Immature natural killer cell (primary cell): ENCODE measurements around the gene GTSE1. TPM values are rescaled to one million over a fixed set of nuclear protein-coding genes. Genes with fewer than 3 reads are reported as not detected.

Experiments
- DNase-seq, 3 donors: peaks; one replicate each; pipeline ENCODE4 v3.0.0; 2022; ENCODE audit warnings: mixed read lengths in 1 of 3
- H3K27ac Mint-ChIP-seq, 6 donors: one replicate each; pipeline ENCODE4 v1.8.0; 2020; ENCODE audit warnings: mixed read lengths in 6 of 6, mild to moderate bottlenecking in 5 of 6, inconsistent platforms in 4 of 6, moderate library complexity in 3 of 6
- H3K27me3 Mint-ChIP-seq, 3 donors: one replicate each; pipeline ENCODE4 v1.8.0; 2020 to 2021; ENCODE audit warnings: low read depth in 3 of 3, mild to moderate bottlenecking in 3 of 3, mixed read lengths in 3 of 3, moderate library complexity in 3 of 3, inconsistent platforms in 1 of 3
- H3K36me3 Mint-ChIP-seq, 3 donors: one replicate each; pipeline ENCODE4 v1.8.0; 2020; ENCODE audit warnings: mixed read lengths in 3 of 3, inconsistent platforms in 2 of 3, mild to moderate bottlenecking in 2 of 3
- H3K4me1 Mint-ChIP-seq, 2 donors: one replicate each; pipeline ENCODE4 v1.8.0; 2020; ENCODE audit warnings: inconsistent platforms in 2 of 2, mild to moderate bottlenecking in 2 of 2, mixed read lengths in 2 of 2, moderate library complexity in 1 of 2
- H3K4me3 Mint-ChIP-seq, 5 donors: one replicate each; pipeline ENCODE4 v1.8.0; 2020; ENCODE audit warnings: mild to moderate bottlenecking in 5 of 5, mixed read lengths in 5 of 5, inconsistent platforms in 3 of 5, moderate library complexity in 3 of 5
- H3K9me3 Mint-ChIP-seq, 6 donors: one replicate each; pipeline ENCODE4 v1.8.0; 2020; ENCODE audit warnings: mild to moderate bottlenecking in 6 of 6, mixed read lengths in 6 of 6, inconsistent platforms in 4 of 6, moderate library complexity in 3 of 6
- polyA plus RNA-seq, 3 donors: library from polyadenylated mRNA; unstranded; fragments of 300-500 nt; fragmentation: Illumina TruSeq; gene quantifications; one replicate each; pipeline ENCODE4 v1.2.3, GENCODE V29; 2021

Gene GTSE1
- polyA plus RNA-seq, 3 donors from 2014 or later = 0.50 to 0.71 TPM; not detected in 1

DNA sequence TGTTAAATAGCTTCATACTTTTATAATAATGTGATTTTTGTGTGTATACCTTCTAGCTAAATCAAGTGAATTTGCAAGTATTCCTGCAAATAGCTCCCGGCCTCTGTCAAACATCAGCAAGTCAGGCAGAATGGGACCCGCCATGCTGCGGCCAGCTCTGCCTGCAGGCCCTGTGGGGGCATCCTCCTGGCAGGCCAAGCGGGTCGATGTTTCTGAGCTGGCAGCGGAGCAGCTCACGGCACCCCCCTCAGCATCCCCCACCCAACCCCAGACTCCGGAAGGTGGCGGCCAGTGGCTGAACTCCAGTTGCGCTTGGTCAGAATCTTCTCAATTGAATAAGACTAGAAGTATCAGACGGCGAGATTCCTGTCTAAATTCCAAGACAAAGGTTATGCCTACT lies 19.3 kb downstream of the GTSE1 start:
- H3K27me3 Mint-ChIP-seq = peaks cover 0 to 4% (median 0%) of the 10 kb centered on the region in 3 donors
- H3K9me3 Mint-ChIP-seq = no peaks in the 10 kb centered on the region
- H3K36me3 Mint-ChIP-seq = peaks cover 0 to 4% (median 0%) of the 10 kb centered on the region in 3 donors
- no peaks in the 10 kb centered on the region for H3K4me1 Mint-ChIP-seq
- no peak overlapping the region for H3K27ac Mint-ChIP-seq
- no peak for DNase-seq
- no peak overlapping the region for H3K4me3 Mint-ChIP-seq

DNA sequence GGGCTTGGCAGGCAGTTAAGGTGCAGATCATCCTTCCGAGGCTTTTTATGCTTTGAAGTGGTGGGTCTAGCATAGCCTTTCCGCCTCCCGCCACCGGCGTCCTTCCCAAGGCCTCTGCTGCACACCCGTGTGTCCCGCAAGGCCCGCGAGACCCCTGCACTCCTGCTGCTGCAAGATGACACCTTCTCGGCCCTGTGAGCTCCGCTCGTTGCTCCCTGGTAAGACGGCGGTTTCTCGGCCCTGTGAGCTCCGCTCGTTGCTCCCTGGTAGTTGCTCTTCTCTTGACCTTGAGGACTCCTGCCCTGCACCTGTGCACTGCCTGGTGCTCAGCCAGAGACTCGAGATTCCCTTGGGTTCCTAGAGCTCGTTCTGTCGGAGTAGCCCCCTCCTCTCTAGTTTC lies 21.0 kb downstream of the GTSE1 start:
- Mint-ChIP-seq H3K9me3 (no peaks in the 10 kb centered on the region), H3K4me1 (no peaks in the 10 kb centered on the region), H3K27ac (no peak overlapping the region), H3K4me3 (no peak overlapping the region), H3K27me3 (peaks cover 0 to 4% (median 0%) of the 10 kb centered on the region in 3 donors), H3K36me3 (peaks cover 0 to 4% (median 0%) of the 10 kb centered on the region in 3 donors)
- DNase-seq = no peak

DNA sequence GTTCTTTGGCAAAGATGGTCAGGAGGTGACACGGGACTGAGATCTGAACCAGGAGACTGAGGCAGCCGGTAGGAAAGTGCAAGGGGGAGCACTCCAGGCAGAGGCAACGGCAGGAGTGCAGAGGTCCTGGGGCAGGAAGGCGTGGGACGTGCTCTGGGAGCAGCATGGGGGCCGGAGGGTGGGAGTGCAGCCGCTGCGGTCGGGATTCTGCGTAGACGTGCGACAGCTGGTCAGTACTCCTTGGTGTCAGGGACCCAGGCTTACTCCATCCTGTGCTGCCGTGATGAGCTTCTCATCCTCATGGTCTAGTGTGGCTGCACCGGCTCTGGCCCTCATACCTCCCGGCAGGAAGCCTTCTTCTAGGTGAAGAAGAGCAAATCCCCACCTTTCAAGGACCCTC lies 21.9 kb downstream of the GTSE1 start:
- Mint-ChIP-seq H3K36me3 (peaks cover 0 to 4% (median 0%) of the 10 kb centered on the region in 3 donors), H3K4me3 (no peak overlapping the region), H3K4me1 (no peaks in the 10 kb centered on the region), H3K27ac (peak overlapping the region in 2 of 6 donors; percentile 16 to 46), H3K27me3 (peaks cover 0 to 4% (median 0%) of the 10 kb centered on the region in 3 donors), H3K9me3 (no peaks in the 10 kb centered on the region)
- DNase-seq = no peak

DNA sequence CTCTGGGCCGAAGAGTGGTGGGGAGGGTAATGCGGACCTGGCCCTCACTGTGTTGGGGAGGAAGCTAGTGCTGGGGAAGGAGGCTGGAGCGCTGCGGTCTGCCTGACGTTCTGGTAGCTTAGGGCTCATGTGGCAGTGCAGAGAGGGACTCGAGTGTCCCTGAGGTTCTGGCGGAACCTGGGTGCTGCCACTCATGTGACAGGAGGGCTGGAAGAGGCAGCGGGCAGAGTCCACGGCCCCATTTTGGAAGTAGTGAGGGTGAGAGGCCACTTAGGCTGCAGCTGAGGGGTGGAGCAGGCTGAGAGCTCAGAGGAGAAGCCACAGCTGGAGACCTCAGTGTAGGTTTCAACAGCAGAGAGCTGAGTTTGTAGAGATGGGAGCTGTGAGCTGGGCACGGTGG lies 22.6 kb downstream of the GTSE1 start:
- peaks cover 0 to 4% (median 0%) of the 10 kb centered on the region in 3 donors for H3K27me3 Mint-ChIP-seq
- no peak for DNase-seq
- H3K36me3 Mint-ChIP-seq = peaks cover 0 to 4% (median 0%) of the 10 kb centered on the region in 3 donors
- H3K9me3 Mint-ChIP-seq = no peaks in the 10 kb centered on the region
- no peak overlapping the region for H3K4me3 Mint-ChIP-seq
- H3K4me1 Mint-ChIP-seq = no peaks in the 10 kb centered on the region
- peak overlapping the region in 1 of 6 donors; percentile 51 for H3K27ac Mint-ChIP-seq

DNA sequence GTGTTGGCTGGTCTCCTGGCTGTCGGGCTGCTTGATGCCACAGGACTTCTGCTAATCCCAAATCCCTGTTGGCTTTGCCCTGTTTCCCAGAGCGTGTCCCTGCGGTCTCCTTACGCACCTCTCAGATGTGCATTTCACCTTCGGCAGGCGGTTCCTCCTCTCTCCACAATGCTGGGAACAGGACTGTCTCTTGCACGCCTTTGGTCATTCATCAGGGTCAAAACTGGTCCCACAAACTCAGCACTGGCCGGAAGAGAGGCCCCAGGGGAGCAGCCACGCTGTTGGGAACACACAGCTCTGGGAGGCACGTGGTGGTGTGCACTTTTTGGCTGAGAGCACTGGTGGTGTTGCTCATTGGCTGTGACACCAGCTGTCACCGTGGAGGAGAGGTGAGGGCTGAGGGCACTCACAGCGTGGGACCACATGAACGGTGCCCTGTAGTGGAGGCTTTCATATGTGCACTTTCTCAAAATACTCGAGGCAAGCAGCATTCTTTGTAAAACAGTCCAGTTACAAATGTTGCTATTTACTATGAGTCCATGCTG lies 23.6 kb downstream of the GTSE1 start:
- H3K4me3 Mint-ChIP-seq = no peak overlapping the region
- no peaks in the 10 kb centered on the region for H3K9me3 Mint-ChIP-seq
- H3K27ac Mint-ChIP-seq = no peak overlapping the region
- peaks cover 0 to 4% (median 0%) of the 10 kb centered on the region in 3 donors for H3K36me3 Mint-ChIP-seq
- DNase-seq = no peak
- no peaks in the 10 kb centered on the region for H3K4me1 Mint-ChIP-seq
- peaks cover 0 to 4% (median 0%) of the 10 kb centered on the region in 3 donors for H3K27me3 Mint-ChIP-seq

DNA sequence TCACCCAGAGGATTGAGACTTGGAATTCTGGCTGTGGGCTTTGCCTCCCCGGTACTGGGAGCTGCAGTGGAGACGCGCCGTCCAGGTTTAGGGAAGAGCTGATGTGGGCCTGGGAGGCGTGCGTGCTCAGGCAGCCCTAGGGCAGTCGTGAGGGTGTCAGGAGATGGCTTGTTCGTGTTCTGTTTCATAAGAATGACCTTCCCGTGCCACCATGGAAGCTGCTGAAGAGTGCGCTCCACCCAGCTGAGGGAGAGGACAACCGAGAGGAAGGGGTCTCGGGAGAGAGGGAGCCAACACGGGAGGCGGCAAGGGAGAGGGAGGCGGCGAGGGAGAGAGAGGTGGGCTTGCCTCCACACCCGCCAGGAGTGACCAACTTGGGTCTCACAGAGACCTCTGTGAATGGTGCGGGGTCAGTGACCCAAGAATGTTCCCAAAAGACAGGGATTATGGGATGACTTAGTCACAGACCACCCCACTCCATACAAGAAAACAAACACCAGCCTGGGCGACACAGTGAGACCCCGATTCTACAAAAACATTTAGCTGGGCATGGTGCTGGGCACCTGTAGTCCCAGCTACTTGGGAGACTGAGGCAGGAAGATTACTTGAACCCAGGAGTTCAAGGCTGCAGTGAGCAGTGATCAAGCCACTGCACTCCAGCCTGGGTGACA lies 24.2 kb downstream of the GTSE1 start:
- H3K4me1 Mint-ChIP-seq = no peaks in the 10 kb centered on the region
- H3K4me3 Mint-ChIP-seq = no peak overlapping the region
- peaks cover 0 to 4% (median 0%) of the 10 kb centered on the region in 3 donors for H3K36me3 Mint-ChIP-seq
- H3K27me3 Mint-ChIP-seq = peaks cover 0 to 4% (median 0%) of the 10 kb centered on the region in 3 donors
- H3K9me3 Mint-ChIP-seq = no peaks in the 10 kb centered on the region
- peak overlapping the region in 2 of 6 donors; percentile 49 to 61 for H3K27ac Mint-ChIP-seq
- no peak for DNase-seq

DNA sequence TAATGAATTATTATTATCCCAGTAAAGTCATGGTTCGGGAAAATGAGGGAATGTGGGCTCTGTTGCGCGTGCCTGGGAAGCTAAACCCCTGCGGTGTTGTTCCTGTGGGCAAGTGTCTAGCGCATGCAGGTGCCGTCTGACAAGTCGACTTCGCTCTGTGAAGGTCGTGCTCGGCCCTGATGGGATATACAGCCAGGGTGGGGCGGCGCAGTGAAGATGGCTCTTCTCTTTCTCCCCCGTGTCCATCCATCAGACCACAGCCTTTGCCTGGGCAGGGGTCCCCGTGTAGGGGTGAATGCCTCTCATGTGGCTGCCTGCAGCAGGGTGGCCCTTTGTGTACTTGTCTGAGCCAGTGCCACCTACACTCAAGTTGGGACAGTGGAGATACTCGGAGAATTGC lies 26.0 kb downstream of the GTSE1 start:
- Mint-ChIP-seq H3K4me3 (no peak overlapping the region), H3K4me1 (no peaks in the 10 kb centered on the region), H3K9me3 (no peaks in the 10 kb centered on the region), H3K27me3 (peaks cover 0 to 4% (median 0%) of the 10 kb centered on the region in 3 donors), H3K36me3 (peaks cover 0 to 4% (median 0%) of the 10 kb centered on the region in 3 donors), H3K27ac (no peak overlapping the region)
- DNase-seq = no peak

DNA sequence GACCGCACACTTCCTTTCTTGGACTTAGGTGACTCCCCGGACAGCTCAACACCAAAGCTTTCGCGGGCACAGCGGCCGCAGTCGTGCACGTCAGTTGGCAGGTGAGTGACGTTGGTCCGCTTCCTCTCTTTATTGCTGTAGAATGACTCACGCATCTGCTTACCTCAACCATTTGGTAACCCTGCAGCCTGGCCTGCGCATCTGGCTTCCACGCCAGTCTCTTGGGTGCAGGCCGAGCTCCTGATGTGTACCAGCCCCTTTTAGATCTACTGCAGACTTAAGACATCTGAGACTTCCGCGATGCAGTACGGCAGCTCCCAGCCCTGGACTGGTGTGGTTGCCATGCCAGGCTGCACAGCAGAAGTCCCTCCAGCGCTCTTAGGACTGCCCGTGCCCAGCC lies 26.5 kb downstream of the GTSE1 start:
- H3K36me3 Mint-ChIP-seq = peaks cover 0 to 3% (median 0%) of the 10 kb centered on the region in 3 donors
- H3K4me3 Mint-ChIP-seq = no peak overlapping the region
- no peak overlapping the region for H3K27ac Mint-ChIP-seq
- no peaks in the 10 kb centered on the region for H3K9me3 Mint-ChIP-seq
- no peaks in the 10 kb centered on the region for H3K4me1 Mint-ChIP-seq
- peaks cover 0 to 4% (median 0%) of the 10 kb centered on the region in 3 donors for H3K27me3 Mint-ChIP-seq
- no peak for DNase-seq

DNA sequence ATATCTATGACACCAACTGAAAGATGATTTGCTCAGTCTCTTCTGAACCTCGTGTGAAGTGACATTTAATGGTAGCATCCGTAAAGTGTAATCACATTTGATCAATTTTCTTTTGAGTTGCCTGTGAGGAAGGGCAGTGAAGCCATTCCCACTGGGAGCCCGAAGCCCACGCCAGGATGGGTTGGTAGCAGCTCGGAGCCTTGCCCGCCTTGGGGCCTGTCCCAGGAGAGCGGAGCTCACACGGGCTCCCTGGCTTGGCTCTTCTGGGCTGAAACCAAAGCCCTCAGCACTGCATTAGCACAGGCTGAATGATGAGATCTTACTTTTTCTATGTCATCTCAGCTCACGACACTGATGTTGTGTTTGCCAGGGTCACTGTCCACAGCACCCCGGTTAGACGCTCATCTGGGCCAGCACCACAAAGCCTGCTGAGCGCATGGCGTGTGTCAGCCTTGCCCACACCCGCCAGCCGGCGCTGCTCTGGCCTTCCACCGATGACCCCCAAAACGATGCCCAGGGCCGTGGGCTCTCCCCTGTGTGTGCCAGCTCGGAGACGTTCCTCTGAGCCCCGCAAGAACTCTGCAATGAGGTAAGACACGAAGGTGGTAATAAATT lies 29.5 kb downstream of the GTSE1 start:
- H3K27ac Mint-ChIP-seq = peak overlapping the region in 1 of 6 donors; percentile 44
- no peaks in the 10 kb centered on the region for H3K27me3 Mint-ChIP-seq
- H3K4me3 Mint-ChIP-seq = no peak overlapping the region
- H3K36me3 Mint-ChIP-seq = no peaks in the 10 kb centered on the region
- no peaks in the 10 kb centered on the region for H3K9me3 Mint-ChIP-seq
- H3K4me1 Mint-ChIP-seq = no peaks in the 10 kb centered on the region
- no peak for DNase-seq

DNA sequence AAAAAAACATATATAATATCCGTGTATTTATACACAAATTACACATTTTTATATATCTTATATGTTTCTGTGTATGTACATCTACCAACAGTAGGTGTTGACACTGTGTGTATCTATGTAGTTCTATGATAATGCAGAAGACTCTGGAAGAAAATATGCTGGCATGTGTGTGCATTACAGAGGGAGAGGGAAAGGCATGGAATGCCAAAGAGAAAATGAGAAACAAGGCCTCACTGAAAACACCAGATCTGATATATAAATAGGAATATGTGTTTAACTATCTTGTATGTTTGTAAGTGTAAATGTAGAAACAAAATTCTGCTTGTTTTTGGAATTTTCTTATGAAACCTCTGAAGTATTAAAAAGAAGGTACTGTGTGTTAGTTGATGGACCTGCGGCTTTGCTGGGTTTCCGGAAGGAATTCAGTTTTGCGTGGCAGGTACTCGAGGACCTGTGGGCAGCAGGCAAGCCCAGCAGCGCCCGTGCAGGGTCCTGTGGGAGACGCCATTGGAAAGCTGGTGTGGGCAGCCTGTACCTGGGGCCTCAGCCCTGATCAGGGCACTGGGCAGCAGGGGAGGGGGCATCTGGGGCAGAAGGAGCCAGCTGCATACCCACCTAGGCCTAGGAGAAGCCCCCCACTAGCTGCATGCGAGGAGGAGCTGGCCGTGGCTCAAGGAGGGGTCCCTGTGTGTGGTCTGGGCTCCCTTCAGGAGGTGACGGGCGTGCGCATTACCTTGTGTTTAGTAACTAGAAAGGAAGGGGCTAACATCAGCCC lies 31.2 kb downstream of the GTSE1 start:
- no peak overlapping the region for H3K27ac Mint-ChIP-seq
- H3K36me3 Mint-ChIP-seq = no peaks in the 10 kb centered on the region
- H3K9me3 Mint-ChIP-seq = no peaks in the 10 kb centered on the region
- H3K4me3 Mint-ChIP-seq = no peak overlapping the region
- no peak for DNase-seq
- H3K4me1 Mint-ChIP-seq = no peaks in the 10 kb centered on the region
- no peaks in the 10 kb centered on the region for H3K27me3 Mint-ChIP-seq

DNA sequence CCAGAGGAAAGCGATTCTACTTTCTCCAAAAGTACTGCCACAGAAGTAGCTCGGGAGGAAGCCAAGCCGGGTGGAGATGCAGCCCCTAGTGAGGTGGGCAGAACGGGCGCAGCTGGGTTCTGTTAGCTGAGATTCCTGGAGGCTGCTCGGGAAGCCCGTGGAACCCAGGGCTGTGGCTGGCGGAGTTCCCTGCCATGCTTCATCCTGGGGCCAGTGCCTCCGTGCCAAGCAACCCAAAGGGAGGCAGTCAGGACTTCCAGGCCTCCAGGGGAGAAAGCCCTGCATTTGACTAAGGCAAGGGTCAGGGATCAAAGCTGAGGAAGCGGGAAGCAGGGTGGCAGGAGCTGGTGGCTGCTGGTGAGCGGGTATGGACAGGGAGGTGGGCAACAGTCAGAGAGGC lies 32.1 kb downstream of the GTSE1 start:
- H3K9me3 Mint-ChIP-seq = no peaks in the 10 kb centered on the region
- H3K4me1 Mint-ChIP-seq = no peaks in the 10 kb centered on the region
- no peaks in the 10 kb centered on the region for H3K36me3 Mint-ChIP-seq
- H3K4me3 Mint-ChIP-seq = no peak overlapping the region
- no peak for DNase-seq
- no peak overlapping the region for H3K27ac Mint-ChIP-seq
- H3K27me3 Mint-ChIP-seq = no peaks in the 10 kb centered on the region

DNA sequence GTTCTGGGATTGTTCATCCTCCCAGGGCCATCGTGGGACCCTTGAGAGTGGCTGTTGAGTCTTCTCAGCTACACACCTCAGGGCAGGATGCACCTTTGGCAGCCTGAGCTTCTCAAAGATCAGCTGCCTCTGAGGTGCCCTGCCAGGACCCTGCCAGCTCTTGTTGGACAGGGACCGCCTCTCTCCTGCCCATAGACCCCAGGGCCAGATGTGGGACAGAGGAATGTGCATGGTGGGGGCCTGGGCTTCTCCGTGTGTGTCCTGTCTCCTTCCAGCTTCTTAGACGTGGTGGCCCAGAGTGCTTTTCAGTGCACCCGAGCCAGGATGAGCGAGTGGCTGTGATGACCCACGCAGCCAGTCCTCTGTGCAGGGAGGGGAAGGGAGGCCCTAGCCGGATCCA lies 32.9 kb downstream of the GTSE1 start:
- H3K27ac Mint-ChIP-seq = no peak overlapping the region
- H3K36me3 Mint-ChIP-seq = no peaks in the 10 kb centered on the region
- H3K4me3 Mint-ChIP-seq = no peak overlapping the region
- H3K9me3 Mint-ChIP-seq = no peaks in the 10 kb centered on the region
- no peak for DNase-seq
- peaks cover 0 to 4% of the 10 kb centered on the region in 2 donors for H3K4me1 Mint-ChIP-seq
- peaks cover 0 to 2% (median 2%) of the 10 kb centered on the region in 3 donors for H3K27me3 Mint-ChIP-seq

DNA sequence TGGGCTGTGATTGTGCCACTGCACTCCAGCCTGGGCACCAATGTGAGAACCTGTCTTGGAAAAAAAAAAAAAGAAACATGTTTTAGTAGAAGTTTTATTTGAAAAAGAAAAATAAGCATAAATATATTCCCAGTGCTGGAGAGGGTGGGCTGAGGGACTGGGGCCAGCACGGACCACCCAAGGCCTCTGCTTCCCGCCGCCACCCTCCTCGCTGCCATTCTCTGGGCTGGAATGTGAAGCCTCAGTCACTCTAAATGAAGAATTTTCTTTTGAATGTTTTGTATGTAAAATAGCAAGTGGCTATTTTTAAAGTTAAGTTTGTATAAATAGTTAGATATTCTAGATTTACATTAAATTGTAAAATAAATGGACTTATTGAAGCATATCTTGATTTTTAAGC lies 33.8 kb downstream of the GTSE1 start:
- Mint-ChIP-seq H3K27ac (no peak overlapping the region), H3K27me3 (peaks cover 0 to 4% (median 2%) of the 10 kb centered on the region in 3 donors), H3K9me3 (no peaks in the 10 kb centered on the region), H3K36me3 (no peaks in the 10 kb centered on the region), H3K4me3 (no peak overlapping the region), H3K4me1 (peaks cover 5 to 8% of the 10 kb centered on the region in 2 donors)
- DNase-seq = no peak

DNA sequence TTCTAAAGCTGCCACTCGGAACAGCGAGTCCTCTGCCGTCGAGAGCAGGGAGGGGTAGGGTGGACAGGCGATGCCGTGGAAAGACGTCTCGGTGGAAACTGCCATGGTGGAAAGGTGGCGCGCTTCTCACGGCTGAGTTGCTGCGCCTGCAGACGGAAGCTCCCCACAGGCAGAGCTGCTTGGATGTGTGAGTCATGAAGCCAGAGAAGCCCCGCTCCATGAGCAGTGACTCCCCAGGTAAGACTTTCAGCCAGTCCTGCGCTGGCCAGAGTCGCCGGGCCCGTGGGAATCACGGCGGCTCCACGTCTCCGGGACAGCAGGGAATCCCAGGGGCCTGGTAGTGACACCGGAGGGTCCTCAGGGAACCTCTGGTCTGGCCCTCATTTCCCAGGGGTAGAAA lies 34.8 kb downstream of the GTSE1 start:
- Mint-ChIP-seq H3K27ac (no peak overlapping the region), H3K9me3 (no peaks in the 10 kb centered on the region), H3K4me1 (peaks cover 9 to 12% of the 10 kb centered on the region in 2 donors), H3K4me3 (no peak overlapping the region), H3K36me3 (no peaks in the 10 kb centered on the region), H3K27me3 (peaks cover 2 to 4% (median 2%) of the 10 kb centered on the region in 3 donors)
- DNase-seq = no peak
